ENCODE results near the gene APOBEC3F. TPM values are rescaled to one million over a fixed set of nuclear protein-coding genes. Genes with fewer than 3 reads are reported as not detected.
"Not testable (repeated sequence)": the region's sequence is repeated elsewhere in the genome, so short reads cannot be mapped to it uniquely, and the experiment has no call there.

Gene APOBEC3F
- total and polyA plus RNA-seq, 8 donors = 1.7 to 8.6 (median 3.4) TPM

GRCh38 chr22:39039306-39040126, 1.1 kb upstream of the APOBEC3F start:
- FAIRE-seq = no peak
- Histone ChIP-seq H3K36me3 (no peaks in the 10 kb centered on the region), H3K4me3 (no peak overlapping the region), H3K9me3 (no peaks in the 10 kb centered on the region), H3K27ac (peak overlapping the region in 1 of 4 donors; percentile 70), H3K27me3 (no peaks in the 10 kb centered on the region), H3K4me1 (peaks cover 0 to 10% (median 6%) of the 10 kb centered on the region in 3 donors)
- no peak for ATAC-seq
- DNase-seq = no peak
- WGBS, 2 donors = 93 to 96% methylated on average over 19 of the region's 19 CpGs
- TF ChIP-seq CTCF (IDR thresholded peaks at IDR 0.05) = no peak
- intact Hi-C loops (cut with DNase I) = no loop called here

- H3K27ac ChIP-seq = peak overlapping the region; percentile 69 to 90 (median 76)
- 44 to 51% methylated on average over 7 to 11 of the region's 14 CpGs for WGBS, 2 donors
- H3K27me3 ChIP-seq; H3K4me1 ChIP-seq; FAIRE-seq; intact Hi-C loops (cut with DNase I); H3K9me3 ChIP-seq; DNase-seq; H3K36me3 ChIP-seq: not testable (repeated sequence)
- H3K4me3 ChIP-seq = peak overlapping the region in 3 of 4 donors; percentile 7 to 57 (median 44)
- peak in 1 of 4 donors; percentile 9 for ATAC-seq
Observed at GRCh38 chr22:39040155-39040537, 518 bp upstream of the APOBEC3F start.

- 91 to 95% methylated on average over 7 of the region's 7 CpGs for WGBS, 2 donors
- intact Hi-C loops (cut with DNase I) = no loop called here
- Histone ChIP-seq H3K27ac (peak overlapping the region in 2 of 4 donors; percentile 17 to 83), H3K36me3 (no peaks in the 10 kb centered on the region), H3K27me3 (no peaks in the 10 kb centered on the region), H3K9me3 (no peaks in the 10 kb centered on the region), H3K4me3 (no peak overlapping the region), H3K4me1 (peaks cover 0 to 10% (median 6%) of the 10 kb centered on the region in 3 donors)
- TF ChIP-seq CTCF (IDR thresholded peaks at IDR 0.05) = no peak
- no peak for FAIRE-seq
- no peak for ATAC-seq
- no peak for DNase-seq
Observed at GRCh38 chr22:39041908-39042307, 1.2 kb downstream of the APOBEC3F start.

- FAIRE-seq; H3K27ac ChIP-seq; H3K27me3 ChIP-seq; H3K36me3 ChIP-seq; DNase-seq; H3K9me3 ChIP-seq; H3K4me3 ChIP-seq; intact Hi-C loops (cut with DNase I); H3K4me1 ChIP-seq; ATAC-seq: not testable (repeated sequence)
- WGBS, 2 donors = 87 to 89% methylated on average over 14 to 18 of the region's 18 CpGs
Observed at GRCh38 chr22:39043063-39043462, 2.4 kb downstream of the APOBEC3F start.

GRCh38 chr22:39045136-39045535, 4.5 kb downstream of the APOBEC3F start:
- H3K4me3 ChIP-seq; H3K36me3 ChIP-seq; H3K27me3 ChIP-seq; H3K9me3 ChIP-seq; intact Hi-C loops (cut with DNase I); DNase-seq; ATAC-seq; H3K4me1 ChIP-seq; FAIRE-seq; H3K27ac ChIP-seq: not testable (repeated sequence)
- WGBS, 2 donors = 82 to 85% methylated on average over 14 of the region's 14 CpGs

GRCh38 chr22:39049486-39049885, 8.8 kb downstream of the APOBEC3F start:
- H3K36me3 ChIP-seq; H3K27me3 ChIP-seq; H3K27ac ChIP-seq; ATAC-seq; H3K9me3 ChIP-seq; H3K4me3 ChIP-seq; intact Hi-C loops (cut with DNase I); H3K4me1 ChIP-seq; DNase-seq; FAIRE-seq: not testable (repeated sequence)
- 63 to 72% methylated on average over 7 of the region's 7 CpGs for WGBS, 2 donors

GRCh38 chr22:39051844-39052495, 11.3 kb downstream of the APOBEC3F start:
- H3K27me3 ChIP-seq; H3K36me3 ChIP-seq; H3K4me3 ChIP-seq; H3K9me3 ChIP-seq; H3K27ac ChIP-seq; intact Hi-C loops (cut with DNase I); FAIRE-seq; DNase-seq; H3K4me1 ChIP-seq; ATAC-seq: not testable (repeated sequence)
- 71 to 75% methylated on average over 15 to 17 of the region's 18 CpGs for WGBS, 2 donors
